ENCODE measurements around the gene LCA5. TPM values are rescaled to one million over a fixed set of nuclear protein-coding genes. Genes with fewer than 3 reads are reported as not detected.

The LCA5 gene
- total and polyA plus RNA-seq, 7 donors: 0.23 to 10.7 (median 5.0) TPM

GRCh38 chr6:79564636-79565035, 27.4 kb upstream of the LCA5 start:
- 80 to 81% methylated on average over 2 of the region's 2 CpGs for WGBS, 2 donors
- H3K27me3 ChIP-seq: no peaks in the 10 kb centered on the region
- no peak overlapping the region for H3K4me3 ChIP-seq
- no peak overlapping the region for H3K27ac ChIP-seq
- H3K4me1 ChIP-seq: no peaks in the 10 kb centered on the region
- H3K9me3 ChIP-seq: no peaks in the 10 kb centered on the region
- intact Hi-C loops (cut with DNase I): no loop called here
- no peaks in the 10 kb centered on the region for H3K36me3 ChIP-seq
- DNase-seq: no peak
- TF ChIP-seq CTCF (IDR thresholded peaks at IDR 0.05) (no peak), EP300 (IDR thresholded peaks at IDR 0.05) (no peak), POLR2AphosphoS5 (IDR thresholded peaks at IDR 0.05) (no peak), POLR2A (IDR thresholded peaks at IDR 0.05) (no peak)

- intact Hi-C loops (cut with DNase I): no loop called here
- H3K4me3 ChIP-seq: no peak overlapping the region
- no peaks in the 10 kb centered on the region for H3K4me1 ChIP-seq
- TF ChIP-seq CTCF (IDR thresholded peaks at IDR 0.05): no peak
- TF ChIP-seq POLR2AphosphoS5 (IDR thresholded peaks at IDR 0.05): no peak
- TF ChIP-seq POLR2A (IDR thresholded peaks at IDR 0.05): no peak
- no peak for TF ChIP-seq EP300 (IDR thresholded peaks at IDR 0.05)
- H3K27ac ChIP-seq: no peak overlapping the region
- H3K36me3 ChIP-seq: no peaks in the 10 kb centered on the region
- no peak for DNase-seq
- no peaks in the 10 kb centered on the region for H3K27me3 ChIP-seq
- H3K9me3 ChIP-seq: no peaks in the 10 kb centered on the region
- 92 to 96% methylated on average over 2 of the region's 2 CpGs for WGBS, 2 donors
Observed at GRCh38 chr6:79559706-79560105, 22.5 kb upstream of the LCA5 start.

GRCh38 chr6:79557673-79558467, 20.6 kb upstream of the LCA5 start:
- TF ChIP-seq CTCF (IDR thresholded peaks at IDR 0.05): no peak
- Histone ChIP-seq H3K27me3 (no peaks in the 10 kb centered on the region), H3K27ac (no peak overlapping the region), H3K9me3 (no peaks in the 10 kb centered on the region), H3K36me3 (no peaks in the 10 kb centered on the region), H3K4me1 (no peaks in the 10 kb centered on the region), H3K4me3 (no peak overlapping the region)
- no peak for DNase-seq
- WGBS, 2 donors: 65 to 82% methylated on average over 2 of the region's 2 CpGs
- intact Hi-C loops (cut with DNase I): no loop called here

- peaks cover 0 to 12% (median 0%) of the 10 kb centered on the region in 4 donors for H3K36me3 ChIP-seq
- TF ChIP-seq POLR2A (IDR thresholded peaks at IDR 0.05): no peak
- TF ChIP-seq EP300 (IDR thresholded peaks at IDR 0.05): no peak
- TF ChIP-seq POLR2AphosphoS5 (IDR thresholded peaks at IDR 0.05): no peak
- no peak for TF ChIP-seq CTCF (IDR thresholded peaks at IDR 0.05)
- no peaks in the 10 kb centered on the region for H3K9me3 ChIP-seq
- no peak overlapping the region for H3K27ac ChIP-seq
- no peak for DNase-seq
- intact Hi-C loops (cut with DNase I): no loop called here
- H3K27me3 ChIP-seq: no peaks in the 10 kb centered on the region
- no peak overlapping the region for H3K4me3 ChIP-seq
- H3K4me1 ChIP-seq: no peaks in the 10 kb centered on the region
Observed at GRCh38 chr6:79554305-79554704, 17.1 kb upstream of the LCA5 start.

- H3K27me3 ChIP-seq: no peaks in the 10 kb centered on the region
- WGBS, 2 donors: 86 to 91% methylated on average over 2 of the region's 2 CpGs
- no peak overlapping the region for H3K4me3 ChIP-seq
- no peak overlapping the region for H3K27ac ChIP-seq
- DNase-seq: no peak
- intact Hi-C loops (cut with DNase I): no loop called here
- TF ChIP-seq POLR2A (IDR thresholded peaks at IDR 0.05): no peak
- TF ChIP-seq CTCF (IDR thresholded peaks at IDR 0.05): no peak
- TF ChIP-seq EP300 (IDR thresholded peaks at IDR 0.05): no peak
- no peak for TF ChIP-seq POLR2AphosphoS5 (IDR thresholded peaks at IDR 0.05)
- H3K4me1 ChIP-seq: peaks cover 0 to 5% (median 3%) of the 10 kb centered on the region in 4 donors
- H3K9me3 ChIP-seq: no peaks in the 10 kb centered on the region
- H3K36me3 ChIP-seq: peaks cover 0 to 12% (median 0%) of the 10 kb centered on the region in 4 donors
Observed at GRCh38 chr6:79551401-79551800, 14.2 kb upstream of the LCA5 start.
